Ramos (cell line): ENCODE measurements around the gene ATXN7.

ENCODE experiments used
- in situ Hi-C: fragments of 300-500 bp; cut with MboI; formaldehyde crosslinking; loops from one replicate; pipeline ENCODE4 v1.14.3; 2022; ENCODE audit warnings: low sequenced_read_pairs; ENCODE audit not compliant: unreplicated experiment

Gene ATXN7

DNA sequence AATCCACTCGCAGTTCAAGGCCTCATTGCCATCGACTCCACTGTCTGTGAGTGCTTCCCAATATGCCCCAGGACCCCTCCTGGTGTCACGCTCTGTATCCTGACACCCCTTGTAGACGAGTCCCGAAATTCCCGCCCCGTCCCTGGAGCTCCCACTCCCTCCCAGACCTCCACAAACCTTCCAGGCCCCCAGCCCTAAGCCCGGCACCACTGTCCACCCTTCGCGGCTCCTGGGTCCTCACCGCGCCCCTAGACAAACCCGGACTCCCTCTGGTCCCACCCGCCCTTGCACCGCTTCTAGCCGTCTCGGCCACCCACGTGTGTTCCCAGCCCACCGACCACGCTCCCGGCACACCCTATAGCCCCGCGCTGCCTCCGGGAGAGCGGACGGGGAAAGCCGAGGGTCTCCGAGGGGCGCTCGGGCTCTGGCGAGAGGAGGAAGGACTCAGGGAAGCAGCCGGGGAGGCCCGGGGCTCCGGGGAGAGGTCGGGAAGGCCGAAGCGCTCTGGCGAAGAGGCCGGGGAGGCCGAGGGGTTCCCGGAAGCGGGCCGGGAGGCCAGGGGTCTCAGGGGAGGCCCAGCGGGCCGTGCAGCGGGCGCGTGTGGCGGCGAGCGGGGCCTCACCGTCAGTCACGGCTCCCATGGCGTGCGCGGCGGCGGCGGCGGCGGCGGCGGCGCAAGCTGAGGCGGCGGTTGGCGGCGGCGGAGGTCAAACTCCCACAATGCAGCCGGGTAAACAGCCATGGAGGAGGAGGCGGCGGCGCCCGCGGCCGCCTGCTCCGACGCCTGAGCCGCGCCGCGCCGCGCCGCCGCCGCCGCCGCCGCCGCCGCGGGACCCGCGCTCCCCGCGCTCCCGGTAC is at the start of gene ATXN7, which contains the start of gene THOC7:
TSS of gene ATXN7 (plus strand) at position 718 of the 858 bp plus-strand sequence. CDS start 48,732 bp downstream, outside the sequence.
TSS of gene THOC7 (minus strand) at position 656 of the 858 bp plus-strand sequence. CDS start at position 641, 15 bp downstream.
- in situ Hi-C loops: no loop called here

- in situ Hi-C loops: no loop called here
Observed at GRCh38 chr3:63814237-63814636, 49.4 kb upstream of the ATXN7 start.

GRCh38 chr3:63817225-63817624 is 46.4 kb upstream of the ATXN7 start:
- in situ Hi-C loops: loop anchor here (5.0 kb wide), 1 partner anchor 465 kb away; no protein-coding TSS in a partner anchor

DNA sequence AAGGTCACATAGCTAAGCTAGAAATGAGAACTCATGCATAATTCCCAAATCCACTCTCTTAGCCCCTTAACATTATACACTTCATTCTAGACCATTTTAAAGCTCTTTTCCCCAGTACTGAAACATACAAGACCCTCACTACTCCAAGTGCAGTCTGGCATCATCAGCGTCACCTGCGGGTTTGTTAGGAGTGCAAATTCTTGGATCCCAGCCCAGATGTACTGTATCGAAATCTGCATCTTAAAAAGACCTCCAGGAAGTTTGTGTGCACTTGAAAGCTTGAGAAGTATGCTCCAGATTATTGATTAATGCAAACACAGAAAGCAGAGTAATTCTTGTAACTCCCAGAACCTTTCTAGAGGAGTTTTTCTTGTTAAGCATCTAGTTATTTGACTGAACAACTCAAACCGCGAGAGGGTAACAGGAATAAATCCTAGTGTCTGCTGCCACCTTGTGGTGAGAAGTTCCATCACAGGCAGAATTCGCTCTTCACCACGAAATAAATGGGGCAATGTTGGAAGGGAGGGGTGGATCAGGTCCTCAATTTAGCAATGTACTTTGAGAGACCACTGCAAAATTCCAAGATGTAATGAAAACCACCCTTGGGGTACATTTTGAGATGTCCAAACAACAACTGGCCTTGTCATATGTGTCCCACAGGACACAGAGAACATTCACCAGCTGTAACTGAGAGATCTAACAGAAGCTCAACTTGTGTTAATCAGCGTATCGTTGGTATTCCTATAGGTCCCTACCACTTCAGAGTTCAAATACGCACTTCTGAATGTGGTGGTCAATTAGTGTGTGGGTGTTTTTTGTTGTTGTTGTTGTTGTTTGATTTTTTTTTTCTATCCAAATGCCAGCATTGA is 45.2 kb upstream of the ATXN7 start:
- in situ Hi-C loops: loop anchor here (5.0 kb wide), 1 partner anchor 466 kb away; no protein-coding TSS in a partner anchor

GRCh38 chr3:63819151-63819398 is 44.6 kb upstream of the ATXN7 start, which contains the start of gene C3orf49:
Gene C3orf49, plus strand, starts transcription at chr3:63819299. Its CDS starts 173 bp downstream, at chr3:63819472.
- in situ Hi-C loops: loop anchor here (5.0 kb wide), 1 partner anchor 467 kb away; no protein-coding TSS in a partner anchor

GRCh38 chr3:63824309-63824708 is 39.4 kb upstream of the ATXN7 start:
- in situ Hi-C loops: no loop called here

DNA sequence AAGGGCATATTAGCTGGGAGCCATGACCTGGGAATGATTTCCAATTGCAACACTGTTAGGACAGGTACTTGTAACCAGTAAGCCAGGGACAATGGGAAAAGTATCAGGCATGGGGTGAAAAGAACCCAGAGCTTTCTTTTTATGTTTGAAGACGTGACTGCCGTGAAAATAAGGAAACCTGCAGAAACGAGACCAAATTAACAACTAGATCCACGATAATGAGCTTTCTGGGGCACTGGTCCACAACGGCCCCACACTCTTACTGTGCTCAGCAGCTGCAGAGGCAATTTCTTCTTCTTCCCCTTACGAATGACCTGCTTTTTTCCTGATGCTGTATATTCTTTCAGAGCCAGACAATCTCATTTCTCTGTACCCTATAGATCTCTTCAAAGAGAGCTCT is 33.1 kb upstream of the ATXN7 start:
- in situ Hi-C loops: no loop called here

DNA sequence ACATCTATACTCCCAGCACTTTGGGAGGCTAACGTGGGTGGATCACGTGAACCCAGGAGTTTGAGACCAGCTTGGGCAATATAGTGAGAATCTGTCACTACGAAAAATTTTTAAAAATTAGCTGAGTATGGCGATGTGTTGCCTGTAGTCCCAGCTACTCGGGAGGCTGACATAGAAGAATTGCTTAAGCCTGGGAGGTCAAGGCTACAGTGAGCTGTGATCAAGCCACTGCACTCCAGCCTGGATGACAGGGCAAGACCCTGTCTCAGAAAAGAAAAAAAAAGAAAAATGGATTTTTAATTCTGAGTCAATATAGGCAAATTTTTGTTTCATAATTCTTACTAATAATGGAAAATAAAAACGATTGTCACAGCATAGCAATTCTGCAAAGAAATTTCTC is 31.3 kb upstream of the ATXN7 start:
- in situ Hi-C loops: no loop called here

DNA sequence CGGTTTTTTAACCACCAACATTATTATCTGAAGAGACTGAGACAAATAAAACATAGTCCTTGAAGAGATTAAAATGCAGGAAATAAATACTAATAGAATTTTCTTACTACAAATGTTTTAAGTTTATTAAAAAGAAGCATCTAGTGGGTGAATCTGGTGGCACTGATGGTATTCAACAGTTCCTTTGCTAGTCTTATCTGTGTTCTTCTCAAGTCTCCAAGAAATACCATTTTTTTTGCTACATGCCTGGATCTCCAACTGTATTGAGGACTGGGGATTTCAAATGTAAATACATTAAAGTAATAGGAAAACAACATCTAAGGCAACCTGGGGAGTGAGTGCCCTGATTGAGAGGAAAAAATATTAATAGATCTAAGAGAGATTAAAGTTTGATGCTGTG is 22.0 kb upstream of the ATXN7 start:
- in situ Hi-C loops: no loop called here

GRCh38 chr3:63842127-63842526 is 21.5 kb upstream of the ATXN7 start:
- in situ Hi-C loops: no loop called here

GRCh38 chr3:63845215-63845614 is 18.5 kb upstream of the ATXN7 start:
- in situ Hi-C loops: no loop called here

GRCh38 chr3:63847718-63848450 is 15.8 kb upstream of the ATXN7 start:
- in situ Hi-C loops: no loop called here

- in situ Hi-C loops: no loop called here
Observed at GRCh38 chr3:63849175-63849574, 14.5 kb upstream of the ATXN7 start.

DNA sequence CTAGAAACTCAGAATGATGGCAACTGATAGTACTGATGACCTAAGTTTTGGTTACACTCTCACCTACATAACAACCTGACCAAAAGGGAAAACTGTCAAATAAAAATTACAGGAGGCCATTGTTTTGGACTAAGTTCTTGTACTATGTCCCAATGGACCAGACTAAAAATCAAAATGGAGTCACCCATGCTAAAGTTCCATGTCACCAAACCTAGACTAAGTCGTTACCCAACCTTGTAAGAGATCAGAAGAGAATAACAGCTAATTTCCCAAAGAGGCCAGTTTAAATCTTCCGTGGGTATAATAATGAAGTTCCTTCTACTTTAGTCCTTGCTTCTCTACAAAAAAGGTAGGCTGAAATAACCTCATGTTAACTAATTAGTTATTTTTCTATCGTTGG is 12.4 kb upstream of the ATXN7 start:
- in situ Hi-C loops: no loop called here

DNA sequence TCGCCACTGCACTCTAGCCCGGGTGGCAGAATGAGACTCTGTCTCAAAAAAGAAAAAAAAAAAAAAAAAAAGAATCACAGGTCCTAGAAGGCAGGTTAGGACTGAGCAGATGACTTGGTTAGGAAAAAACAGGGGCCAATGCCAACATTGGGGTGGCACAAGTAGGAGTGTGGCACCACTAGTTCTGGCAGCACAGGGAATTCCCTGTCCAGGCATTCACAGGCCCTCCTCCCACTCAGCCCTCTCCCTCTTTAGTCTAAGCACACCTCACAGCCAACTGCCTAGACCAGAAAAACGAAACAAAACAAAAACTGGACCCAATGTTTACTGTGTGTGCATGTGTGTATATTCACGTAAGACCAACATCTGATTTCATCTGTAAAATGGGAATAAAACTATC is 10.6 kb upstream of the ATXN7 start:
- in situ Hi-C loops: no loop called here

DNA sequence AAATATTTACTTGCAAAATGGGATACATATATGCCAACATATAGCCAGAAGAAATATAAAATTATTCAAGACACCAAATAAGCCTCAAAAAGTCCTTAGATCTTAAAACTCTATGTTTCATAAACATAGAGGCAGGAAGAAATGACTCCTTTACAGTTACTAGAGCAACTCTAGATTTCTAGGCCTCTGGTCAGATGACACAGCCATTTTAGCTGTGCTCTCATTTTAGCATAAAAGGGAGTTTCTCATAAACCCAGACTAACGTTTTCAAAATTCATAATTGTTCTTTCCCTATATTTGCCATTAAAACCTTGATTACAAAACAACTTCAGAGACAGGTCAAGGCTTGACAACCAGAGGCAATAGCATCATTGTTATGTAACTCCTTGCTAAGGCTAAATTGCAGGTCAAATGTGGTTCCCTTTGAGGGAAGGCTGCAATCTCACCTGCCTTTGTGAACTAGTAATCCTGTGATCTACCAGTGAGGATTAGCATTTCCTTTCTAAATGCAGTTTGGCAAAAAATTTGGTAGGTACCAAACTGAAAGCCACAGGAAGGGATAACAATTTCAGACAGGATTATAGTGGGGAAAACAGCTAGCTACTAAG is 8.2 kb upstream of the ATXN7 start:
- in situ Hi-C loops: no loop called here

DNA sequence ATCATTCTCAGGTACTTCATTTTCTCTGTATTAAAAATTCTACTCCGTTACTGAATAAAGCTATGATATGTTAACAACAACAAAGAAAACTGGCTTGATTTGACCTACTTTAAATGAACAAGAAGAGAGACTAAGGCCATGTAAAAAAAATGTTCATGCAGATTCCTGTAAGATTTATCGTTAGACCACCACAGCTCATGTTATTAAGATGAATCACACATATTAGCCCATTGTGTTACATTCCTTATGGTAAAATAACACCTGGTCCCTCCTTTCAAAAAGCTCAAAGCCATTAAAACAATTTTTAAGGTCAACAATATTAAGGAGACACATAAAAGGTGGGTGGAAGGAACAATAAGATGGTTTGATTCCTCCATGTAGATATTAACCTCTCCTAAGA is 6.4 kb upstream of the ATXN7 start:
- in situ Hi-C loops: no loop called here

DNA sequence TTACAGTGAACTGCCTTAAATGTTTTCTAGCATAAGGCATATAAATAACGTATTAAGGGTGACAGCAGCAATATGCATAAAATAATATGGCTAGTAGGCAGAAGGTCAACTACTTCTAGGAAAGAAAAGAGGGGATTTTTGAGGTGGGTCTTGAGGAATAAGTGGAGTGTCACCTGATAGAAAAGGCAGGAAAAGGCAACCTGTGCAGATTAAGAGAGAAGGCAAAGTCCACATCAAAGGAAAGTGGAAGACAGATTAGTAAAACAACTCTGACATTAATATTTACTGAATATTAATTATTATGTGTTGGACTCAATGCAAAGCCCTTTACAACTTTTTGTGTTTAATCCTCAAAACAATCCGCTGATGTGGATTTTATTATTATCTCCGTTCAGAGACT is 2.9 kb upstream of the ATXN7 start:
- in situ Hi-C loops: no loop called here

DNA sequence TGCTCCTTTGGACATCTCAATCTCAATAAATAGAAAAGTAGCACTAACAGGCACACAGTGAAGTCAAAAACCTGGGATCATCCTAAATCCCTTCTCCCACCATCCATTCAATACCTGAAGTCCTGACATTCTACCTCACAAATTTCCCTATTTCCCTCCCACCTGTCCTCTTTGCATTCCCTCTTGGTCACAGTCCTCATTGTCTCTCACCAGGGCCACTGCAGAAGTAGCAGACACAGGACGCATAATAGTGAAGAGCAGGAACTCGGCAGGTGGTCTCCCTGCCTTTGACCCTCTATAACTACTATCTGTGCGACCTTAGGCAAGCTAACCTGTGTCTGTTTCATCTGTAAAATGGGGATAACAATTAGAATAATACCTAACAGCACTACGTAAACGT is 2.4 kb upstream of the ATXN7 start:
- in situ Hi-C loops: no loop called here

DNA sequence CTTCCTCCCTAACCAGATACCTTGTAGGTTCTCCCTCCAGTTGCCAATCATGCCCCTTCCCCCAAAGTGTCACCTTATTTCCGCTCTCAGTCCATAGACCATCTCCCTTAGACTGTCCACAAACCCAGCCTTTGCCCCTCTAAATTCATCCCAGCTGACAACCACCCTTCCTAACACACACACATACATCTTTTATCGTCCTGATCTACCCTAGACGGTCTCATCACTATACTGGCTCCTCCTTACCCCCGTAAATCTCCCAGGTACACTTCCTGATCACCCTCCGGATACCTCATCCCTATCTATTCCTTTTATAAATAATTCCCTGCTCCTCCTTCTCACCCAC is 890 bp upstream of the ATXN7 start:
- in situ Hi-C loops: no loop called here
